H54 (cell line): ENCODE data around the gene KCNH2.

Experiments
- DNase-seq: peaks from one replicate; pipeline ENCODE4 v3.0.0; 2011; ENCODE audit warnings: low spot score, mixed read lengths; ENCODE audit not compliant: insufficient read length
- FAIRE-seq: peaks from 3 replicates; lab custom pipeline; 2011; peaks lifted over from hg19 to GRCh38; lab: Jason Lieb, UNC
- POLR2A ChIP-seq: IDR thresholded peaks from 2 replicates; pipeline ENCODE4 v1.6.1; 2011; ENCODE audit warnings: low read depth, mild to moderate bottlenecking, low read length

KCNH2 gene

GRCh38 chr7:151008143-151008510 is 30.0 kb upstream of the KCNH2 start:
- FAIRE-seq (no peak), DNase-seq (no peak)
- TF ChIP-seq POLR2A = no peak

- no peak for TF ChIP-seq POLR2A
- FAIRE-seq = no peak
- DNase-seq = no peak
Measured at GRCh38 chr7:151007469-151007898, 29.4 kb upstream of the KCNH2 start.

- DNase-seq (no peak), FAIRE-seq (no peak)
- TF ChIP-seq POLR2A = no peak
Measured at GRCh38 chr7:151006590-151007300, 28.6 kb upstream of the KCNH2 start.

DNA sequence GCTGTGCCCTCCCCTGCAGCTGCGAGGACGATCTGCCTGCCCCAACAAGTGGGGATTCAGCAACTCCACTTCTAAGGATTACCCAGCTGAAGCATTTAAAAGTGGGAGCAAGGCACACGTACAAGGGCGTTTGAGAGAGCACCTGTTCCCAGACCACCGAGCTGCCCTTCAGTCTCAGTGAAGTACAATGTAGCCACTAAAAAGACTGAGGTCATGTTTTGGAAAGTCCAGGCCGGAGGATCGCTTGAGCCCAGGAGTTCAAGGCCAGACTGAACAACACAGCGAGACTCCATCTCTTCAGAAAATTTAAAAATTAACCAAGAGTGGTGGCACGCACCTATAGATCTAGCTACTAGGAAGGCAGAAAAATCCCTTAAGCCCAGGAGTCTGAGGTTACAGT is 27.4 kb upstream of the KCNH2 start:
- no peak for TF ChIP-seq POLR2A
- DNase-seq (no peak), FAIRE-seq (no peak)

DNA sequence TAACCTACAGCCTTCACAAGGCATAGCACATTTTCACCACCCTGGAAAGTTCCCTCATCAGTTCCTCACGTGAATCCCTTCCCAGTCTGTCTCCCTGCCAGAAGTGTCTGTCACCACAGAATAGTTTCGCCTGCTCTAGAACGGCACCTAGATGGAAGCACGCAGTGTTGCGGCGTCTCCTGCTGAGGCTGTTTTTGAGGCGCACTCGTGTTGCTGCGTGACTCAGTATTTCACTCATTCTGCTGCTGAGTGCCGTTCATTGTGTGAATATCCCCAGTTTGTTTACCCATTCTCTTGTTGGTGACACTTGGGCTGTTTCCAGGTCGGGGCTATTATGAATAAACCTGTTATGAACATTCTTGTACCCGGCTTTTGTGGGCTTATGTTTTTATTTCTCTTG is 25.5 kb upstream of the KCNH2 start:
- TF ChIP-seq POLR2A = no peak
- FAIRE-seq = no peak
- no peak for DNase-seq

DNA sequence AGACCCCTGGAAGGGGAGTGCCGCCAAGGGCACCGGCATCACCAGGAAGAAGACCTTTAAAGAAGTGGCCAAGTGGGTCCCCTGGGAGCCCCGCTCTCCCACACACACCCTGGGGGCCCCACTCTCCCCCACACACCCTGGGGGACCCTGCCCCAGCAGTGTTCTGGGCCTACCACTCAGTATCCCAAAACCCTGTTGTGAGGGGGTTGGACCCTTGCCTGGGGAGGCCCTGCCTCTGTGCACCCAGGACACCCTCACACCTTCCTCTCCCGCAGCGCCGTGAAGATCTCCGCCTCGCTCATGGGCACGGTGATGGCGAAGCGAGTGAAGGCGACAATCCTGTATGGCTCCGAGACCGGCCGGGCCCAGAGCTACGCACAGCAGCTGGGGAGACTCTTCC is 23.4 kb upstream of the KCNH2 start:
- FAIRE-seq = no peak

GRCh38 chr7:151000897-151001495 is 22.9 kb upstream of the KCNH2 start:
- FAIRE-seq (no peak), DNase-seq (no peak)
- TF ChIP-seq POLR2A = no peak

More for the DNA sequence above, 23.4 kb upstream of the KCNH2 start:
- TF ChIP-seq POLR2A = no peak
- no peak for DNase-seq

GRCh38 chr7:150999497-151000230 is 21.5 kb upstream of the KCNH2 start:
- FAIRE-seq (no peak), DNase-seq (no peak)
- TF ChIP-seq POLR2A = no peak

DNA sequence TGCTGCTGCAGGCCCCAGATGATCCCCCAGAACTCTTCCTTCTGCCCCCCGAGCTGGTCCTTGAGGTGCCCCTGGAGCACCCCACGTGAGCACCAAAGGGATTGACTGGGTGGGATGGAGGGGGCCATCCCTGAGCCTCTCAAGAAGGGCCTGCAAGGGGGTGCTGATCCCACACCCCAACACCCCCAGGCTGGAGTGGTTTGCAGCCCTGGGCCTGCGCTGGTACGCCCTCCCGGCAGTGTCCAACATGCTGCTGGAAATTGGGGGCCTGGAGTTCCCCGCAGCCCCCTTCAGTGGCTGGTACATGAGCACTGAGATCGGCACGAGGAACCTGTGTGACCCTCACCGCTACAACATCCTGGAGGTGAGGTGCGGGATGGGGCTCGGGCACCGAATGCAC is 20.9 kb upstream of the KCNH2 start:
- no peak for FAIRE-seq
- DNase-seq = no peak
- no peak for TF ChIP-seq POLR2A

DNA sequence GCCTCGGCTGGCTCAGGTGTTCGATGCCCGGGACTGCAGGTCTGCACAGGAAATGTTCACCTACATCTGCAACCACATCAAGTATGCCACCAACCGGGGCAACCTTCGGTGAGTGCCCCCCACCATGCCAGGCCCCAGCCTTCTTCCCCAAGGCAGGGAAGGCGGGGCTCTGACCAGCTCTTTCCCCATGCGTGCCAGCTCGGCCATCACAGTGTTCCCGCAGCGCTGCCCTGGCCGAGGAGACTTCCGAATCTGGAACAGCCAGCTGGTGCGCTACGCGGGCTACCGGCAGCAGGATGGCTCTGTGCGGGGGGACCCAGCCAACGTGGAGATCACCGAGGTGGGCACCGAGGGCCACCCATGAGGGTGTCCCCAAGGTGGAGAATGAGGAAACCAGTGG is 20.2 kb upstream of the KCNH2 start:
- TF ChIP-seq POLR2A = no peak
- FAIRE-seq (no peak), DNase-seq (no peak)

- DNase-seq = no peak
- no peak for FAIRE-seq
- no peak for TF ChIP-seq POLR2A
Measured at GRCh38 chr7:150997817-150998216, 19.7 kb upstream of the KCNH2 start.

DNA sequence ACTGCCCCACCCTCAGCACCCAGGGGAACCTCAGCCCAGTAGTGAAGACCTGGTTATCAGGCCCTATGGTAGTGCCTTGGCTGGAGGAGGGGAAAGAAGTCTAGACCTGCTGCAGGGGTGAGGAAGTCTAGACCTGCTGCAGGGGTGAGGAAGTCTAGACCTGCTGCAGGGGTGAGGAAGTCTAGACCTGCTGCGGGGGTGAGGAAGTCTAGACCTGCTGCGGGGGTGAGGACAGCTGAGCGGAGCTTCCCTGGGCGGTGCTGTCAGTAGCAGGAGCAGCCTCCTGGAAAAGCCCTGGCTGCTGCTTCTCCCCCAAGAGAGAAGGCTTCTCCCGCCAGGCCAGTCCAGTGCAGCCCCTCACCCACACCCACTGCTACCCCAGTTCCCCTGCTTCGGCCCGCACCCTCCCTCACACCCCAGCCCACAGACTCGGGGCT is 19.0 kb upstream of the KCNH2 start:
- no peak for TF ChIP-seq POLR2A
- DNase-seq (no peak), FAIRE-seq (no peak)

DNA sequence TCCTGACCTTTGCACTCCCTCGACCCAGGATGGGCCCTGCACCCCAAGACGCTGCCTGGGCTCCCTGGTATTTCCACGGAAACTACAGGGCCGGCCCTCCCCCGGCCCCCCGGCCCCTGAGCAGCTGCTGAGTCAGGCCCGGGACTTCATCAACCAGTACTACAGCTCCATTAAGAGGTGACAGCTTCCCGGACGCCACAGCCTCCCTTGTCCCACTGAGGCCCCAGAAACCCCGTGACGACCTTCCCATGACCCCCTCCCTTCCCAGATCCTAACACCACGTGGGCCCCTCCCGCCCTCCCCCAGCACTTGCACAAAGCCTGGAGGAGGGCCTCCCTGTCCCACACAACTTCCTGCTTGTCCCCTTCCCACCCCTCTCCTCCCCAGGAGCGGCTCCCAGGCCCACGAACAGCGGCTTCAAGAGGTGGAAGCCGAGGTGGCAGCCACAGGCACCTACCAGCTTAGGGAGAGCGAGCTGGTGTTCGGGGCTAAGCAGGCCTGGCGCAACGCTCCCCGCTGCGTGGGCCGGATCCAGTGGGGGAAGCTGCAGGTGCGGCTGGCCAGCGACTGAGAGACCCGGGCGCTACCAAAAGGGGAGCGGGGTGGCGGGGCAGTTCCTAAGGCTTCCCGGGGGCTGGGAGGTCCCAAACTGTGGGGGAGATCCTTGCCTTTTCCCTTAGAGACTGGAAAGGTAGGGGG is 18.4 kb upstream of the KCNH2 start:
- DNase-seq = no peak
- FAIRE-seq = no peak
- no peak for TF ChIP-seq POLR2A
